ENCODE measurements around the gene CTTN. TPM values are rescaled to one million over a fixed set of nuclear protein-coding genes. Genes with fewer than 3 reads are reported as not detected.

The CTTN gene
- total RNA-seq, 1 experiment from 2014 or later: 224 TPM

GRCh38 chr11:70473873-70474690, 75.8 kb downstream of the CTTN start:
- no peak overlapping the region for H3T11ph ChIP-seq (ENCODE audit: low read length)
- H3K4me2 ChIP-seq (ENCODE audit: insufficient read depth, insufficient read length, low read length): no peak overlapping the region
- H3K4ac ChIP-seq (ENCODE audit: low read depth, low read length): no peak overlapping the region
- Mint-ChIP-seq H3K4me1 (peaks cover 7 to 9% of the 10 kb centered on the region in 2 experiments), H3K4me3 (no peak overlapping the region), H3K9me3 (no peaks in the 10 kb centered on the region), H3K27me3 (ENCODE audit: low read depth) (no peaks in the 10 kb centered on the region; the same call in none of the 2 replicates), H3K27ac (no peak overlapping the region), H3K36me3 (ENCODE audit: insufficient read depth in 1 of 3, low read depth in 3 of 3) (peaks cover 2 to 8% (median 4%) of the 10 kb centered on the region in 3 experiments; a peak in 6 of 7 replicates)
- H2AFZ ChIP-seq (ENCODE audit: low read length): no peak overlapping the region
- no peaks in the 10 kb centered on the region for H3K79me1 ChIP-seq (ENCODE audit: insufficient read depth, low read depth, low read length, poor library complexity, severe bottlenecking)
- H2BK20ac ChIP-seq (ENCODE audit: low read depth, low read length, poor library complexity, severe bottlenecking): no peak overlapping the region
- H3K27me3 ChIP-seq (ENCODE audit: insufficient read depth, low read length): no peaks in the 10 kb centered on the region
- H3K9ac ChIP-seq (ENCODE audit: extremely low read depth, insufficient read length, low read length): no peak overlapping the region
- no peak overlapping the region for H3K27ac ChIP-seq (ENCODE audit: insufficient read length, low read depth, low read length)
- H2BK15ac ChIP-seq (ENCODE audit: low read depth, low read length): no peak overlapping the region
- no peak overlapping the region for H2BK12ac ChIP-seq (ENCODE audit: insufficient read length, low read depth, low read length)
- TF ChIP-seq, protein P1, sequence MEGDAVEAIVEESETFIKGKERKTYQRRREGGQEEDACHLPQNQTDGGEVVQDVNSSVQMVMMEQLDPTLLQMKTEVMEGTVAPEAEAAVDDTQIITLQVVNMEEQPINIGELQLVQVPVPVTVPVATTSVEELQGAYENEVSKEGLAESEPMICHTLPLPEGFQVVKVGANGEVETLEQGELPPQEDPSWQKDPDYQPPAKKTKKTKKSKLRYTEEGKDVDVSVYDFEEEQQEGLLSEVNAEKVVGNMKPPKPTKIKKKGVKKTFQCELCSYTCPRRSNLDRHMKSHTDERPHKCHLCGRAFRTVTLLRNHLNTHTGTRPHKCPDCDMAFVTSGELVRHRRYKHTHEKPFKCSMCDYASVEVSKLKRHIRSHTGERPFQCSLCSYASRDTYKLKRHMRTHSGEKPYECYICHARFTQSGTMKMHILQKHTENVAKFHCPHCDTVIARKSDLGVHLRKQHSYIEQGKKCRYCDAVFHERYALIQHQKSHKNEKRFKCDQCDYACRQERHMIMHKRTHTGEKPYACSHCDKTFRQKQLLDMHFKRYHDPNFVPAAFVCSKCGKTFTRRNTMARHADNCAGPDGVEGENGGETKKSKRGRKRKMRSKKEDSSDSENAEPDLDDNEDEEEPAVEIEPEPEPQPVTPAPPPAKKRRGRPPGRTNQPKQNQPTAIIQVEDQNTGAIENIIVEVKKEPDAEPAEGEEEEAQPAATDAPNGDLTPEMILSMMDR (conservative IDR thresholded peaks at IDR 0.05): no peak
- H4K8ac ChIP-seq (replicated peaks; ENCODE audit: insufficient read length, low read depth, low read length): no peak overlapping the region
- no peak for DNase-seq
- H3K23ac ChIP-seq (ENCODE audit: insufficient read length, low read depth, low read length): no peak overlapping the region
- no peaks in the 10 kb centered on the region for H3K23me2 ChIP-seq (ENCODE audit: insufficient read length, low read depth, low read length, poor library complexity, severe bottlenecking)
- H3K9me3 ChIP-seq (ENCODE audit: control insufficient read depth, low read depth, low read length): no peaks in the 10 kb centered on the region
- no peak overlapping the region for H4K91ac ChIP-seq (ENCODE audit: insufficient read length, low read depth, low read length)
- no peak overlapping the region for H2BK120ac ChIP-seq (ENCODE audit: low read depth, low read length, poor library complexity, severe bottlenecking)
- H3K56ac ChIP-seq (ENCODE audit: insufficient read length, low read depth, low read length): no peak overlapping the region
- H3K18ac ChIP-seq (ENCODE audit: insufficient read length, low read depth, low read length): no peak overlapping the region
- no peak overlapping the region for H4K5ac ChIP-seq (ENCODE audit: insufficient read length, low read depth, low read length)
- no peak overlapping the region for H2BK5ac ChIP-seq (ENCODE audit: insufficient read length, low read length)
- WGBS (ENCODE audit: extremely low coverage, insufficient read length, low lambda C conversion rate): no CpG with 5 or more reads among the region's 18 CpGs
- no peak overlapping the region for H3K14ac ChIP-seq (ENCODE audit: insufficient read depth, low read length)
- peaks cover 4% of the 10 kb centered on the region for H4K20me1 ChIP-seq (ENCODE audit: control insufficient read depth, insufficient read depth, insufficient read length)
- no peaks in the 10 kb centered on the region; the same call in 1 of the 2 replicates for H3K79me2 ChIP-seq (ENCODE audit: insufficient read depth, low read length)
- no peaks in the 10 kb centered on the region for H3K4me1 ChIP-seq (ENCODE audit: insufficient read depth, low read length)
- H2AK5ac ChIP-seq (ENCODE audit: insufficient read length, low read length): no peak overlapping the region

Measured in H9 (cell line).